Measurements from ENCODE around the gene CDHR3.

DNA sequence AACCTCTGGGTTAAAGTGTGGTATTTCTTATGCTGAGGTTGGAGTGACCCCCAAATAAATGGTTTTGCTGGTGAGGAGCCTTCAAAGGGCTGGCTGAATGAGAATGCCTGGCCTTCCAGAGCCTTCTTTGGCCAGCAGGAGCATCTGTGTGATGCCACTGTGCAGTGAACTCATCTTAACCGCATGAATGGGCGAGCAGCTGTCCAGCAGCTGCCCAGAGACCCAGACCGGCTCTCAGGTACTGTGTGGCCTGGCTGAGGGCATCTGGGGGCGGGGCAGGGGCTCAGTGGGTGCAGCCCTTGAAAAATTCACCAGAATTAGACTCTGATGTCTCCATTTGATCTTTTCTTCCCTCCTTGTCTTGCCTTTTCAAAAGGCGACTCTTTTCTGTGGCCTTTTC is 90.0 kb downstream of the CDHR3 start:
- TF ChIP-seq, protein P1, sequence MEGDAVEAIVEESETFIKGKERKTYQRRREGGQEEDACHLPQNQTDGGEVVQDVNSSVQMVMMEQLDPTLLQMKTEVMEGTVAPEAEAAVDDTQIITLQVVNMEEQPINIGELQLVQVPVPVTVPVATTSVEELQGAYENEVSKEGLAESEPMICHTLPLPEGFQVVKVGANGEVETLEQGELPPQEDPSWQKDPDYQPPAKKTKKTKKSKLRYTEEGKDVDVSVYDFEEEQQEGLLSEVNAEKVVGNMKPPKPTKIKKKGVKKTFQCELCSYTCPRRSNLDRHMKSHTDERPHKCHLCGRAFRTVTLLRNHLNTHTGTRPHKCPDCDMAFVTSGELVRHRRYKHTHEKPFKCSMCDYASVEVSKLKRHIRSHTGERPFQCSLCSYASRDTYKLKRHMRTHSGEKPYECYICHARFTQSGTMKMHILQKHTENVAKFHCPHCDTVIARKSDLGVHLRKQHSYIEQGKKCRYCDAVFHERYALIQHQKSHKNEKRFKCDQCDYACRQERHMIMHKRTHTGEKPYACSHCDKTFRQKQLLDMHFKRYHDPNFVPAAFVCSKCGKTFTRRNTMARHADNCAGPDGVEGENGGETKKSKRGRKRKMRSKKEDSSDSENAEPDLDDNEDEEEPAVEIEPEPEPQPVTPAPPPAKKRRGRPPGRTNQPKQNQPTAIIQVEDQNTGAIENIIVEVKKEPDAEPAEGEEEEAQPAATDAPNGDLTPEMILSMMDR (IDR thresholded peaks at IDR 0.05), result peak; percentile 11
- TF ChIP-seq EZH2phosphoT487 (IDR thresholded peaks at IDR 0.05), result no peak

Measured in neural progenitor cell (in vitro differentiated cells).